Naive thymus-derived CD4-positive, alpha-beta T cell (primary cell): ENCODE data around the gene SLC22A17. TPM values are rescaled to one million over a fixed set of nuclear protein-coding genes. Genes with fewer than 3 reads are reported as not detected.

ENCODE experiments used
- ATAC-seq: fragments of 150-1000 bp; cut with Tn5 transposase; 2 replicates; pipeline ENCODE4 v1.10.0; 2021; ENCODE audit warnings: mild to moderate bottlenecking, moderate library complexity
- CTCF ChIA-PET: fragments of 350-600 bp; sonication (Branson Sonifier 250); formaldehyde crosslinking; loops from one replicate; lab custom pipeline; 2021; ENCODE audit warnings: antibody characterized with exemption; lab: Charles Lee
- POLR2A ChIA-PET: fragments of 350-600 bp; sonication (Branson Sonifier 250); formaldehyde crosslinking; loops from one replicate; lab custom pipeline; 2021; ENCODE audit warnings: antibody characterized with exemption, inconsistent platforms; lab: Charles Lee
- DNase-seq, 9 donors: peaks; one replicate each; pipeline versions ENCODE4 v3.0.0 to v3.0.0-alpha.2; 2020 to 2022; ENCODE audit warnings: mixed read lengths in 1 of 9
- H3K27ac ChIP-seq: one replicate; pipeline ENCODE4 v1.7.0; 2013; ENCODE audit warnings: mild to moderate bottlenecking, low read depth, low read length, moderate library complexity
- H3K27me3 ChIP-seq, 2 donors: one replicate each; pipeline ENCODE4 v1.7.0; 2013; ENCODE audit warnings: low read length in 2 of 2, mild to moderate bottlenecking in 2 of 2, moderate library complexity in 2 of 2; ENCODE audit not compliant: control insufficient read depth in 2 of 2, insufficient read depth in 2 of 2
- H3K36me3 ChIP-seq, 3 experiments: 1 replicate in 2 of 3; 2 replicates in 1 of 3; pipeline ENCODE4 v1.7.0; 2013; ENCODE audit warnings: low read length in 3 of 3, mild to moderate bottlenecking in 3 of 3, moderate library complexity in 1 of 3; ENCODE audit not compliant: insufficient read depth in 3 of 3, control insufficient read depth in 2 of 3
- H3K4me1 ChIP-seq, 2 donors: one replicate each; pipeline ENCODE4 v1.7.0; 2013; ENCODE audit warnings: low read length in 2 of 2, mild to moderate bottlenecking in 2 of 2, moderate library complexity in 1 of 2; ENCODE audit not compliant: control insufficient read depth in 2 of 2, insufficient read depth in 2 of 2
- H3K4me3 ChIP-seq: 2 replicates; pipeline ENCODE4 v1.7.0; 2013; ENCODE audit warnings: mild to moderate bottlenecking, low read length
- H3K9me3 ChIP-seq, 3 experiments: 1 replicate in 2 of 3; 2 replicates in 1 of 3; pipeline ENCODE4 v1.7.0; 2013; ENCODE audit warnings: low read length in 3 of 3; ENCODE audit not compliant: control insufficient read depth in 2 of 3
- H3K27ac Mint-ChIP-seq, 9 donors: one replicate each; pipeline ENCODE4 v1.8.0; 2020 to 2022; ENCODE audit warnings: mixed read lengths in 9 of 9, mild to moderate bottlenecking in 8 of 9, moderate library complexity in 5 of 9, inconsistent platforms in 2 of 9
- H3K27me3 Mint-ChIP-seq, 5 donors: one replicate each; pipeline ENCODE4 v1.8.0; 2021 to 2022; ENCODE audit warnings: mixed read lengths in 5 of 5, mild to moderate bottlenecking in 1 of 5
- H3K36me3 Mint-ChIP-seq, 5 donors: one replicate each; pipeline ENCODE4 v1.8.0; 2020 to 2022; ENCODE audit warnings: mixed read lengths in 5 of 5, mild to moderate bottlenecking in 3 of 5, inconsistent platforms in 1 of 5
- H3K4me1 Mint-ChIP-seq, 7 donors: one replicate each; pipeline ENCODE4 v1.8.0; 2020 to 2022; ENCODE audit warnings: mixed read lengths in 7 of 7, mild to moderate bottlenecking in 3 of 7, inconsistent platforms in 1 of 7
- H3K4me3 Mint-ChIP-seq, 10 donors: one replicate each; pipeline ENCODE4 v1.8.0; 2020 to 2022; ENCODE audit warnings: mild to moderate bottlenecking in 10 of 10, mixed read lengths in 10 of 10, moderate library complexity in 6 of 10, inconsistent platforms in 2 of 10
- H3K9me3 Mint-ChIP-seq, 11 donors: one replicate each; pipeline ENCODE4 v1.8.0; 2020 to 2022; ENCODE audit warnings: mixed read lengths in 11 of 11, mild to moderate bottlenecking in 4 of 11, inconsistent platforms in 1 of 11, moderate library complexity in 1 of 11
- intact Hi-C, 2 donors: fragments of 100-400 bp; cut with micrococcal nuclease; formaldehyde crosslinking; loops; one replicate each; pipeline ENCODE4 v1.15.1; 2023
- polyA plus RNA-seq, 2 donors: library from polyadenylated mRNA; unstranded; fragments of 300-500 nt; fragmentation: Illumina TruSeq; gene quantifications; one replicate each; pipeline ENCODE4 v1.2.3, GENCODE V29; 2021
- total RNA-seq, 6 experiments: library from RNA in 5 of 6; stranded (reverse) in 5 of 6; gene quantifications; 1 replicate in 5 of 6; 2 replicates in 1 of 6; pipeline ENCODE4 v1.2.3 and lab custom pipeline; 2021 to 2026

The SLC22A17 gene
- total and polyA plus RNA-seq, 7 experiments from 2014 or later: 1.9 to 30.0 (median 10.8) TPM

DNA sequence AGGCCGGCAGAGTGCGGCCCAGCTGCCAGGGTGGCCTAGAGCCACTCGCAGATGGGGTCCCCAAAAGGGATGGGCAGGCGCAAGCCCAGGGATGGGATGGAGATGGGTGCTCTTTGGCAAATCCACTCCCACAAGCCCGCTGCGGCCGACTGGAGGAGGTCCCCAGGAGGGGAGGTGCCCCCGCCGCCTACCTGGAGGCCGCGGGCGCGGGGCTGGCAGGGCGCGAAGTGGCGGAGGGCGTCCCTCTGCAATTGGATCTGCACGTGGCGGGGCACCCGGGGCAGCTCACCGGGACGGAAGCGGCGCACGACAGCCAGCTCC lies 50.8 kb downstream of the SLC22A17 start:
- H3K36me3 ChIP-seq: peaks cover 0 to 17% (median 0%) of the 10 kb centered on the region in 3 experiments
- DNase-seq (peak in 4 of 9 donors; percentile 74 to 81 (median 80)), ATAC-seq (peak; percentile 14)
- intact Hi-C loops: loop anchor here (1.0 to 10.0 kb wide), 27 partner anchors 9 to 1827 kb away; partner anchors contain the start of genes ACIN1 (in 2 of the 2), C14orf119 (in 2 of the 2), DAD1 (in 2 of the 2) and DCAF11 (in 2 of the 2)
- H3K9me3 ChIP-seq: no peaks in the 10 kb centered on the region
- no peaks in the 10 kb centered on the region for H3K27me3 ChIP-seq
- peak overlapping the region; percentile 98 for H3K4me3 ChIP-seq
- H3K9me3 Mint-ChIP-seq: peaks cover 0 to 5% (median 0%) of the 10 kb centered on the region in 11 donors
- CTCF ChIA-PET: interaction anchor here (1.0 to 5.1 kb wide), 6 partner anchors 9 to 182 kb away, joined by 4 to 41 read pairs (median 4); partner anchors contain the start of genes HOMEZ and PABPN1
- H3K36me3 Mint-ChIP-seq: peaks cover 0 to 13% (median 0%) of the 10 kb centered on the region in 5 donors
- H3K27ac ChIP-seq: peak overlapping the region; percentile 95
- peaks cover 7 to 41% (median 26%) of the 10 kb centered on the region in 7 donors for H3K4me1 Mint-ChIP-seq
- peak overlapping the region; percentile 88 to 100 (median 98) for H3K4me3 Mint-ChIP-seq
- H3K27ac Mint-ChIP-seq: peak overlapping the region; percentile 89 to 99 (median 95)
- peaks cover 9 to 15% (median 14%) of the 10 kb centered on the region in 5 donors for H3K27me3 Mint-ChIP-seq
- H3K4me1 ChIP-seq: peaks cover 0 to 15% of the 10 kb centered on the region in 2 donors
- POLR2A ChIA-PET: interaction anchor here (0.5 to 7.6 kb wide), 25 partner anchors 9 to 911 kb away, joined by 3 to 286 read pairs (median 3); partner anchors contain the start of genes ACIN1, C14orf119, CEBPE and DCAF11

DNA sequence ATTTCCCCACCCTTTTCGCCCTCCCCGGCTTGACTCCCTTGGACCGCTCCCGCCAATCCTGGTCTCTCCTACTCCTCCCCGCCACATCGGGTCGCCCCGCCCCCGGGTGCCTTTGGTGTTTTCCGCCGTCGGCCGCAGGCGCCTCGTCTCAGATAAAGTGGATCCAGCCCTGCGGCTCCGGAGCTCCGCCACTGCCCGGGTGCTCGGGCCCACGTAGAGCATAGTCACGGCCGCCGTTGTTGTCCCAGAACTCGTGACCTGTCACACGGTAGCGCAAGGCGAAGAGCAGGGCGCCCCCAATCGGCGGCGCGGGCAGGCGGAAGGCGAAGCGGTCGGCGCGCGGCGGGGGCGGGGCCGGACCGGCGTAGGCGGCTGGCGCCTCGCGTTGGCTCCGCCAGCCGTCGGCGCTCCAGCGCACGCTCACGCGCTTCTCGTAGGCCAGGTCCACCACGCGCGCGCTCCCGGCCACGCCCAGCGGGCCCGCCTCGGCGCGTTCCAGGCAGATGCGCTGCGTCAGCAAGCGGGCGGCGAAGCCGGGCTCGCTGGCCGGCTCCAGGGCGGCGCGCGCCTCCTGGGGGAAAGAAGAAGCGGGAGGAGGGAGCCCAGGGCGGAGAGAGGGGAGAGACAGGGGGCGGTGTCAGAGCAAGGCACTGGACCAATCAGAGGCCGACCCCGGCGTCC lies 51.3 kb downstream of the SLC22A17 start:
- ChIA-PET POLR2A (interaction anchor here (0.6 to 7.6 kb wide), 19 partner anchors 10 to 813 kb away, joined by 3 to 286 read pairs (median 5); partner anchors contain the start of genes ACIN1, C14orf119, DCAF11 and HAUS4), CTCF (interaction anchor here (0.5 to 5.1 kb wide), 9 partner anchors 9 to 225 kb away, joined by 3 to 41 read pairs (median 5); partner anchors contain the start of genes HOMEZ and PABPN1)
- H3K9me3 ChIP-seq: no peaks in the 10 kb centered on the region
- Mint-ChIP-seq H3K27me3 (peaks cover 8 to 15% (median 12%) of the 10 kb centered on the region in 5 donors), H3K9me3 (peaks cover 0 to 6% (median 0%) of the 10 kb centered on the region in 11 donors), H3K4me1 (peaks cover 7 to 41% (median 26%) of the 10 kb centered on the region in 7 donors), H3K4me3 (peak overlapping the region; percentile 89 to 100 (median 98)), H3K27ac (peak overlapping the region; percentile 92 to 99 (median 97)), H3K36me3 (peaks cover 0 to 13% (median 0%) of the 10 kb centered on the region in 5 donors)
- H3K4me1 ChIP-seq: peaks cover 0 to 15% of the 10 kb centered on the region in 2 donors
- peaks cover 0 to 17% (median 0%) of the 10 kb centered on the region in 3 experiments for H3K36me3 ChIP-seq
- H3K27me3 ChIP-seq: no peaks in the 10 kb centered on the region
- ATAC-seq: peak; percentile 86
- peak overlapping the region; percentile 98 for H3K4me3 ChIP-seq
- intact Hi-C loops: loop anchor here (1.0 to 10.0 kb wide), 21 partner anchors 8 to 1827 kb away; partner anchors contain the start of genes DAD1 (in 2 of the 2), DCAF11 (in 2 of the 2), EMC9 (in 2 of the 2) and HOMEZ (in 2 of the 2)
- peak; percentile 93 to 99 (median 98) for DNase-seq
- H3K27ac ChIP-seq: peak overlapping the region; percentile 95

DNA sequence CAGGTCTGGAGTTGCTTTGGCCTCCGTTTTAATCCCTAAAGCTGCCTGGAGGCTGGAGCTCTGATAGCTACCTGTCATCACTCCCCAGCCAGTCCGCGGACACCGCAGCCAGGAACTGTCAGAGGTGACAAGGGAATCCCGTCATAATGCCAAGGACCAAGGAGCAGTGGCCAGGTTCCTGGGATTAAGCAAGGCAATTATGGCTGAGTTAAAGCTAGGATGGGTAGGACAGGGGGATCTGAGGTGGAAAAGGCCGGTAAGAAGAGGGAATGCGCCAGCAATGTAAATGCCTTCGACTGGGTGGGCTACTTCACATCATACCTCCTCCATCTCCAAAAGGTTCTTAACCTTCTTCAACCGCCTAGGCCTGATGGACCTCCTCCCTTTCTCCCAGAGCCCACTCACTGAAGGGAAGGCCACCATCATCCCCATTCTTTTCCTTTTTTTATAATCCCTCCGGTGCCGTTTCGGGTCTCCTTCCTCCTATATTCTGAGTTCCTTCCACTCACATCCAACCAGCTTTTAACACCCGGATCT lies 51.9 kb downstream of the SLC22A17 start:
- Mint-ChIP-seq H3K36me3 (peaks cover 0 to 13% (median 0%) of the 10 kb centered on the region in 5 donors), H3K4me1 (peaks cover 7 to 35% (median 26%) of the 10 kb centered on the region in 7 donors), H3K27me3 (peaks cover 2 to 9% (median 6%) of the 10 kb centered on the region in 5 donors), H3K27ac (peak overlapping the region; percentile 92 to 99 (median 97)), H3K9me3 (peaks cover 0 to 6% (median 0%) of the 10 kb centered on the region in 11 donors), H3K4me3 (peak overlapping the region; percentile 88 to 100 (median 96))
- DNase-seq (peak in 6 of 9 donors; percentile 13 to 36 (median 16)), ATAC-seq (no peak)
- intact Hi-C loops: loop anchor here (1.0 to 10.0 kb wide), 21 partner anchors 7 to 1826 kb away; partner anchors contain the start of genes DAD1 (in 2 of the 2), DCAF11 (in 2 of the 2), EMC9 (in 2 of the 2) and HOMEZ (in 2 of the 2)
- Histone ChIP-seq H3K36me3 (peaks cover 0 to 17% (median 0%) of the 10 kb centered on the region in 3 experiments), H3K27me3 (no peaks in the 10 kb centered on the region), H3K27ac (peak overlapping the region; percentile 95), H3K9me3 (no peaks in the 10 kb centered on the region), H3K4me3 (peak overlapping the region; percentile 42), H3K4me1 (peaks cover 0 to 15% of the 10 kb centered on the region in 2 donors)
- CTCF ChIA-PET: interaction anchor here (0.5 to 5.1 kb wide), 11 partner anchors 8 to 232 kb away, joined by 3 to 41 read pairs (median 4); partner anchors contain the start of genes HOMEZ and PABPN1
- POLR2A ChIA-PET: interaction anchor here (0.8 to 7.6 kb wide), 14 partner anchors 10 to 813 kb away, joined by 3 to 286 read pairs (median 5); partner anchors contain the start of genes DCAF11, HAUS4, HOMEZ and NRL

- Histone ChIP-seq H3K27me3 (no peaks in the 10 kb centered on the region), H3K9me3 (no peaks in the 10 kb centered on the region), H3K36me3 (peaks cover 0 to 17% (median 0%) of the 10 kb centered on the region in 3 experiments), H3K4me1 (peaks cover 0 to 18% of the 10 kb centered on the region in 2 donors), H3K27ac (peak overlapping the region; percentile 95), H3K4me3 (peak overlapping the region; percentile 42)
- peak overlapping the region; percentile 88 to 100 (median 96) for H3K4me3 Mint-ChIP-seq
- DNase-seq (peak in 1 of 9 donors; percentile 19), ATAC-seq (no peak)
- ChIA-PET CTCF (interaction anchor here (0.5 to 5.1 kb wide), 7 partner anchors 8 to 231 kb away, joined by 3 to 41 read pairs (median 5); partner anchors contain the start of genes HOMEZ and PABPN1), POLR2A (interaction anchor here (0.8 to 7.6 kb wide), 7 partner anchors 11 to 814 kb away, joined by 3 to 286 read pairs (median 5); partner anchors contain the start of genes DCAF11, HOMEZ, NRL and PABPN1)
- peaks cover 0 to 13% (median 0%) of the 10 kb centered on the region in 5 donors for H3K36me3 Mint-ChIP-seq
- peaks cover 0 to 6% (median 3%) of the 10 kb centered on the region in 5 donors for H3K27me3 Mint-ChIP-seq
- H3K27ac Mint-ChIP-seq: peak overlapping the region; percentile 92 to 99 (median 97)
- peaks cover 12 to 38% (median 29%) of the 10 kb centered on the region in 7 donors for H3K4me1 Mint-ChIP-seq
- peaks cover 0 to 6% (median 0%) of the 10 kb centered on the region in 11 donors for H3K9me3 Mint-ChIP-seq
- intact Hi-C loops: loop anchor here (1.0 to 10.0 kb wide), 12 partner anchors 35 to 1825 kb away; partner anchors contain the start of genes DAD1 (in 2 of the 2), EMC9 (in 2 of the 2), PSME2 (in 2 of the 2) and RNF31 (in 2 of the 2)
Observed at GRCh38 chr14:23299986-23300686, 52.6 kb downstream of the SLC22A17 start.

- Mint-ChIP-seq H3K27ac (peak overlapping the region in 8 of 9 donors; percentile 59 to 99 (median 94)), H3K4me1 (peaks cover 17 to 43% (median 36%) of the 10 kb centered on the region in 7 donors), H3K9me3 (peaks cover 0 to 6% (median 0%) of the 10 kb centered on the region in 11 donors), H3K27me3 (peaks cover 0 to 4% (median 0%) of the 10 kb centered on the region in 5 donors), H3K4me3 (peak overlapping the region in 9 of 10 donors; percentile 9 to 100 (median 44)), H3K36me3 (peaks cover 0 to 13% (median 0%) of the 10 kb centered on the region in 5 donors)
- ATAC-seq (no peak), DNase-seq (peak in 5 of 9 donors; percentile 11 to 51 (median 27))
- POLR2A ChIA-PET: interaction anchor here (0.6 to 7.2 kb wide), 3 partner anchors 10 to 387 kb away, joined by 4 to 135 read pairs (median 4); partner anchors contain the start of gene HOMEZ
- CTCF ChIA-PET: interaction anchor here (2.0 kb wide), 2 partner anchors 10 to 13 kb away, joined by 6 to 7 read pairs; partner anchors contain the start of gene HOMEZ
- intact Hi-C loops: no loop called here
- Histone ChIP-seq H3K4me3 (no peak overlapping the region), H3K4me1 (peaks cover 0 to 25% of the 10 kb centered on the region in 2 donors), H3K27me3 (no peaks in the 10 kb centered on the region), H3K36me3 (peaks cover 0 to 17% (median 0%) of the 10 kb centered on the region in 3 experiments), H3K9me3 (no peaks in the 10 kb centered on the region), H3K27ac (peak overlapping the region; percentile 95)
Observed at GRCh38 chr14:23299211-23299957, 53.3 kb downstream of the SLC22A17 start.
